ENCODE data around the gene NOMO2. TPM values are rescaled to one million over a fixed set of nuclear protein-coding genes. Genes with fewer than 3 reads are reported as not detected.
"Not testable (repeated sequence)": the region's sequence is repeated elsewhere in the genome, so short reads cannot be mapped to it uniquely, and the experiment has no call there.

Gene NOMO2
- 10 to 100 TPM; 43.0 to 45.1 TPM for total RNA-seq
- polyA plus RNA-seq: 10 to 100 TPM; 40.9 to 60.8 (median 60.7) TPM
- total RNA-seq: 8.8 to 28.5 (median 14.6) reads per million in 6 experiments

GRCh38 chr16:18561727-18562314, at the start of gene NOMO2:
Gene NOMO2 (minus strand): TSS chr16:18562097. CDS start chr16:18562040, 57 bp downstream.
- DNase-seq: peak; percentile 81 to 99 (median 92)
- POLR2A ChIA-PET, H3K27me3 Mint-ChIP-seq, H3K9me3 Mint-ChIP-seq, H3K36me3 Mint-ChIP-seq: not testable (repeated sequence)
- ATAC-seq: peak; percentile 94 to 95
- peaks cover 2 to 17% (median 13%) of the 10 kb centered on the region in 4 donors for H3K4me1 Mint-ChIP-seq
- peak within 1 kb of the TSS in 3 of 10 donors; percentile 31 to 70 (median 65) for H3K27ac Mint-ChIP-seq
- H3K4me3 Mint-ChIP-seq: peak within 1 kb of the TSS; percentile 46 to 86 (median 70)

GRCh38 chr16:18610147-18610803, 48.4 kb upstream of the NOMO2 start:
- POLR2A ChIA-PET, ATAC-seq, DNase-seq, H3K4me3 Mint-ChIP-seq, H3K4me1 Mint-ChIP-seq, H3K9me3 Mint-ChIP-seq, H3K27ac Mint-ChIP-seq, H3K36me3 Mint-ChIP-seq: not testable (repeated sequence)
- H3K27me3 Mint-ChIP-seq: peaks cover 0 to 20% (median 6%) of the 10 kb centered on the region in 5 donors

- H3K27me3 Mint-ChIP-seq: peaks cover 0 to 24% (median 7%) of the 10 kb centered on the region in 5 donors
- H3K9me3 Mint-ChIP-seq, H3K36me3 Mint-ChIP-seq, H3K4me3 Mint-ChIP-seq, H3K4me1 Mint-ChIP-seq, DNase-seq, POLR2A ChIA-PET, ATAC-seq, H3K27ac Mint-ChIP-seq: not testable (repeated sequence)
Observed at GRCh38 chr16:18608271-18608670, 46.4 kb upstream of the NOMO2 start.

- ATAC-seq, POLR2A ChIA-PET, H3K9me3 Mint-ChIP-seq, H3K27ac Mint-ChIP-seq, H3K27me3 Mint-ChIP-seq, H3K4me3 Mint-ChIP-seq, H3K36me3 Mint-ChIP-seq, H3K4me1 Mint-ChIP-seq, DNase-seq: not testable (repeated sequence)
Observed at GRCh38 chr16:18603572-18604246, 41.8 kb upstream of the NOMO2 start.

- H3K4me1 Mint-ChIP-seq, DNase-seq, H3K27ac Mint-ChIP-seq, H3K27me3 Mint-ChIP-seq, H3K9me3 Mint-ChIP-seq, H3K36me3 Mint-ChIP-seq, H3K4me3 Mint-ChIP-seq, POLR2A ChIA-PET, ATAC-seq: not testable (repeated sequence)
Observed at GRCh38 chr16:18598582-18598981, 36.7 kb upstream of the NOMO2 start.

- DNase-seq, H3K4me3 Mint-ChIP-seq, ATAC-seq, H3K27ac Mint-ChIP-seq, POLR2A ChIA-PET, H3K27me3 Mint-ChIP-seq, H3K36me3 Mint-ChIP-seq, H3K4me1 Mint-ChIP-seq, H3K9me3 Mint-ChIP-seq: not testable (repeated sequence)
Observed at GRCh38 chr16:18597734-18598133, 35.8 kb upstream of the NOMO2 start.

GRCh38 chr16:18597319-18597718, 35.4 kb upstream of the NOMO2 start:
- H3K27me3 Mint-ChIP-seq, H3K4me3 Mint-ChIP-seq, H3K36me3 Mint-ChIP-seq, DNase-seq, H3K4me1 Mint-ChIP-seq, POLR2A ChIA-PET, H3K9me3 Mint-ChIP-seq, H3K27ac Mint-ChIP-seq, ATAC-seq: not testable (repeated sequence)

- POLR2A ChIA-PET, H3K4me1 Mint-ChIP-seq, H3K27me3 Mint-ChIP-seq, H3K36me3 Mint-ChIP-seq, H3K27ac Mint-ChIP-seq, ATAC-seq, H3K4me3 Mint-ChIP-seq, DNase-seq, H3K9me3 Mint-ChIP-seq: not testable (repeated sequence)
Observed at GRCh38 chr16:18595796-18596195, 33.9 kb upstream of the NOMO2 start.

- DNase-seq, H3K9me3 Mint-ChIP-seq, H3K36me3 Mint-ChIP-seq, H3K27me3 Mint-ChIP-seq, ATAC-seq, H3K4me1 Mint-ChIP-seq, H3K4me3 Mint-ChIP-seq, POLR2A ChIA-PET, H3K27ac Mint-ChIP-seq: not testable (repeated sequence)
Observed at GRCh38 chr16:18594880-18595279, 33.0 kb upstream of the NOMO2 start.

- H3K4me3 Mint-ChIP-seq, ATAC-seq, H3K27me3 Mint-ChIP-seq, H3K27ac Mint-ChIP-seq, H3K36me3 Mint-ChIP-seq, H3K4me1 Mint-ChIP-seq, POLR2A ChIA-PET, H3K9me3 Mint-ChIP-seq: not testable (repeated sequence)
- DNase-seq: peak in 1 of 10 donors; percentile 5
Observed at GRCh38 chr16:18593904-18594303, 32.0 kb upstream of the NOMO2 start.

- H3K4me3 Mint-ChIP-seq, H3K27me3 Mint-ChIP-seq, DNase-seq, H3K27ac Mint-ChIP-seq, H3K4me1 Mint-ChIP-seq, H3K9me3 Mint-ChIP-seq, H3K36me3 Mint-ChIP-seq, ATAC-seq, POLR2A ChIA-PET: not testable (repeated sequence)
Observed at GRCh38 chr16:18592982-18593381, 31.1 kb upstream of the NOMO2 start.

GRCh38 chr16:18591908-18592307, 30.0 kb upstream of the NOMO2 start:
- H3K9me3 Mint-ChIP-seq, H3K4me1 Mint-ChIP-seq, H3K4me3 Mint-ChIP-seq, ATAC-seq, POLR2A ChIA-PET, H3K36me3 Mint-ChIP-seq, H3K27me3 Mint-ChIP-seq, H3K27ac Mint-ChIP-seq: not testable (repeated sequence)
- DNase-seq: peak in 1 of 10 donors; percentile 1

GRCh38 chr16:18591441-18591840, 29.5 kb upstream of the NOMO2 start:
- H3K27ac Mint-ChIP-seq, H3K9me3 Mint-ChIP-seq, ATAC-seq, H3K4me1 Mint-ChIP-seq, H3K27me3 Mint-ChIP-seq, DNase-seq, H3K4me3 Mint-ChIP-seq, H3K36me3 Mint-ChIP-seq, POLR2A ChIA-PET: not testable (repeated sequence)

Measured in naive thymus-derived CD8-positive, alpha-beta T cell (primary cell).